PC-3 (cell line): Measurements from ENCODE around the gene RAD51C.

ENCODE experiments used
- CTCF ChIP-seq: fragments of 300-600 bp; sonication (generic); conservative IDR thresholded peaks from 2 replicates; pipeline ENCODE4 v1.5.1; 2017; ENCODE audit warnings: antibody characterized with exemption, low read depth, mild to moderate bottlenecking, low read length
- EZH2 ChIP-seq: fragments of 300-600 bp; sonication (generic); IDR thresholded peaks from one replicate; pipeline ENCODE4 v1.6.1; 2017; ENCODE audit warnings: antibody characterized with exemption, mild to moderate bottlenecking, low read length; ENCODE audit not compliant: unreplicated experiment

DNA sequence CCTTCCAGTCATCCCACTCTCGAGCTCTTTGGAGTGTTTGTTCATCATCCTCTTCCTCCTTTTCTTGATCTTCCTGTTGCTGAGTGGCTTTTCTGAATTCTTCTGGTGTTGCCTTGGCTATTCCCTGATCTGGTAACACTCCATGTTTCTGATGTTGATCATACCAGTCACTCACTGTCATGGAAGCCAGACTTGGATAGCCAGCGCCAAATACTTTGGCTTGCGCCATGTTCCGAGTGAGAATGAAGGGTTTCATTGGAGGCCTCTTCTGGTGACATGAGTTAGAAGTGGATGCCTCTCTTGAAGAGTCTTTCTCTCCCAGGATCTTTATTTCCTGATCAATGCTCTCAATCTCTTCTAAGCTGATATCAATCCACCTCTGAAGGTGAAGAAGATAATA, 31.8 kb upstream of the RAD51C start:
- TF ChIP-seq CTCF (no peak), EZH2 (no peak)
